HG03108 (cell line): ENCODE data around the gene CELSR1.
"Not testable (repeated sequence)": the region's sequence is repeated elsewhere in the genome, so short reads cannot be mapped to it uniquely, and the experiment has no call there.

ENCODE experiments used
- ATAC-seq: cut with Tn5 transposase; IDR thresholded peaks from one replicate; pipeline ENCODE4 v1.9.1; 2021; ENCODE audit warnings: moderate library complexity; ENCODE audit not compliant: unreplicated experiment

Gene CELSR1

GRCh38 chr22:46424496-46424895, 112.9 kb downstream of the CELSR1 start:
- ATAC-seq: no peak

DNA sequence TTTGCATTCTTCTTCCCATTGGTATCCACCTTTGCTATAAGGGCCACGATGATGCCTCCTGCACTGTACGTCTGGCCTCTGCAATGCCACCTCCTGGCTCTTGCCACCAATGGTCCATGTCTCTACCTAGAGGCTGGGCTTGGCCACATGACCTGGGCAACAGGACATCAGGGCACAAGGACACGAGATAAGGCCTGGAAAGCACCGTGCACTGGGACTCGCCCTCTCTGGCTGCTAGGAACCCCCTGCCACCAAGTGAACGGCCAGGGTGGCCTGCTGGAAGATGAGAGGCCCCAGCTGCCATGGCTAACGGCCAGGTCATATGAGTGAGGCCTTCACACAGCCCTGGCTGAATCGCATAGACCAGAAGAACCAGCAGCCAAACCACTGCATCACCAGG, 114.5 kb downstream of the CELSR1 start:
- ATAC-seq: no peak

DNA sequence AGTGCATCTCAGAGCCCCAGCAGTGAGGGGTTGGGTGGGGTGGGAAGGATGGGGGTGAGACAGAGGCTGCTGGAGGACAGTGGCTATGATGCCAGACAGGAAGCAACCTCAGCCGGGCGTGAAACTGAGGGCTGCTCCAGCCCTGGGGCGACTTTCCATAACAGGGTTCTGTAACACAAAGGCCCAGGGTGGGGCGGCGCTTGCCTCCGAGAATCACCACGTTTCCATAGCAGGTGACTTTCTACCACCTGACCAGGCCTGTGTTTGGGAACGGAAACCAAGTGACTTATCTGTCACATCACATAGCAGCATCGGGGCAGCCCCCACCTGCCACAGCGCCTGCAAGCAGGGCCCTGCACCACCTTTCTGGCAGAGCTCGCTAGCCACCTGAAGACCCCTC, 116.2 kb downstream of the CELSR1 start:
- no peak for ATAC-seq

GRCh38 chr22:46419754-46420571, 117.5 kb downstream of the CELSR1 start:
- ATAC-seq: no peak

- no peak for ATAC-seq
Observed at GRCh38 chr22:46418827-46419226, 118.6 kb downstream of the CELSR1 start.

DNA sequence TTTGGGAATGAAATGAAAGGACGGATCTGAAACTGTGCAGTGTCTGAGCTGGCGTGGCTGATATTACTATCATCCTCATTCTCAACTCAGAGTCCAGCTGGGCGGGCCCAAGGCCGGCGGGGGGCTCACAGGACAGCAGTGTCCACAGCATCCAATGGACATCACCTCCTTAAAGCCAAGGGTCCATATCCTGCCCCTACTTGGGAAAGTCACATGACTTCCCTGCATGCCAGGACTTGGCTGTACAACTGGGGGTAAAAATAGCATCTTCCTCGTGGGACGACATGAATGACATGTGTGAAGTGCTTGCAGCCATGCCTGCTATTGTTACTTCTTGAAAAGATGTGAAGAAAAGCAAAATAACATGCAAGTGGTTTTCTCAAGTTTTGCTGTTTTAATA, 119.7 kb downstream of the CELSR1 start:
- no peak for ATAC-seq

DNA sequence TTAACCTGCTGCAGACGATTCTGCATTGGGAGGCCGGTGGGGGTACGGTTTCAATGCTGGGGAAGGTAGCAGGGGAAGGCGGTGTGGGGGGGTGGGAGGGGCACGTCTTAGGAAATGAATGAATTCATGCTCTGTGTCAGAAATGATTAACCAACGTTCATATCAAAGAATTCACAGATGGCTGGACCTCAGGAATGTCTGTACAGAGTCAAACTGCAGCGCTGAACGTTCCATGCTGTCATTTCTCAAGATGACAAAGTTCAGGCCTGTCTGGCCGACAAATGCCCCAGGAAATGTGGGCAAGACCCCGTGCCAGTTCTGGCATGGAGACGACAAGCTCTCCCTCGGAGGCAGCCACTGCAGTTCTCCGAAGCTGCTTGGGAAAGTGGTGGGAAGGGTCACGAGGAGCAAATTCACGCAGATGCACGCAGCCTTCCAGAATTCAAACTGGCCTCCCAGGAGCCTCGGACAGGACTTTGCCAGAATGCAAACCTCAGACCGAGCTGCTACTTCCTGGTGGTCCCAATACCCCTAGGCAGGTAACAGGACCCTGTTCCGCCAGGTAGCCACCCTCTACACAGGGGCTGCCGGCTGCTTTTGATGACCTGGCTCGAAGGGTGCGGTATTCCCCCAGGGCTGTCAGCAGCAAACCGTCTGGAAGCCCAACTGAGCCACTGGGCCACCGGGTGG, 120.4 kb downstream of the CELSR1 start:
- no peak for ATAC-seq

GRCh38 chr22:46416520-46416871, 120.9 kb downstream of the CELSR1 start:
- ATAC-seq: no peak

DNA sequence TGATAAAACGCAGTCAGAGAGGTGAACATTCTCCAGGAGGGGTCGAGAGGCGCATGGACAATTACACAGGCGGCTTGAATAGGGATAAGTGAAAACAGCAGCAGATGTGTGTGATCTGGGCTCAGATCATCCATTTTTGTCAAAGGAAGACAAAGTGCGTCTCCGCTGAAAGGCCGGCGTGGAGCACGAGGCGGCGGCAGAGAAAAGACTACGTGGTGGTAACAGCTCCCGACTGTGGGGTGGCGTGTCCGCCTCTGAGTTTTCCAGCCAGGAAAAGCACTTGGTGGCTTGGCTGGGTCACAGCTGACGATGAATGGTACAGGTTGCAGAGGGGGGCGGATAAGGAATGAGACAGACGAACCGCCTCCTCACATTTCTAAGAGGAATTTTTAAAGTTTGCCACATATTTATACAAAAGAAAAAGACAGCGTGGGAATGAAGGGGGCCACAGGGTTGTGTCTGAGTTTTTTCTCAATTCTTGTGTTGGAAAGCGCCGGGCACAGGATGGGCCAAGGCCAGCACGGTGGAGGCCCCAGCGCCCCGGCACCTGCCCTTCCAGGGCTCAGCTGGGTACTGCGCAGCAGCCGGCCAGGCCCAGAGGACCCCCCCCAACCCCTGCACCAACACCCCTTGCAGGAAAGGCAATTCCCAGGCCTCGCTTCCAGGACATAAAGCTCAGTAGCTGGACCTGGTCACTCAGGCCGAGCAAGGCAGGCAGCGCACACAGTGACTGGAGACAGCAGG, 121.5 kb downstream of the CELSR1 start:
- ATAC-seq: no peak

- ATAC-seq: no peak
Observed at GRCh38 chr22:46414704-46415103, 122.7 kb downstream of the CELSR1 start.

DNA sequence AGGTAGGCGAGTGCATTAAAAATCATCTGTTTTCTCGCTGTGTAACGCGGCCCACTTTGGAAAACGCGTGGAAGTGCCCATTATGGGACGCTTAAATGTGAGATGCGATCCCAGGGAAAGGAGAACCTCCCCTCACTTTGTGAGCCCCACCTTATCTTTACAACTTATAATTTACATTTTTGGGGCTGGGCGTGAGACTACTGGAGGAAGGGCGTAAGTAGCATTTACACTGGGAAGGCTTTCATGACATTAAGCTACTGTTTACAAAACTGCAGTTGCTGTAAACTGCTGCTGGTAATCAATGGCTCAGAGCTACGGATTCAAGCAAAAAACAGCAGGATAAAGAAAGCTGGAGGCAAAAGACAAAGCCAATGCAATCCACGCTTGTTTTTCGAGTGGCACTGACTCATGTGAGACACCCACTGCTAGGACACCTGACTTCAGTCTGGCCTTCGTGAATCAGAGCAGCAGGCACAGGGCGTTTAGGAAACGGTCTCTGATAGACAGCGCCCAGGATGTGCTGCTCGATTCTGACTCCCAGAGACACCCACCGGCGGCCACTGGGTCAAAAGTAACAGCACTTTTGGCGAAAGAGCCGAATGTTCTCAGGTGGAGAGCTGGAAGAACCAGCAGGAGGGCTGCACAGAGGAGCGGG, 123.6 kb downstream of the CELSR1 start:
- ATAC-seq: no peak

GRCh38 chr22:46411347-46411746, 126.1 kb downstream of the CELSR1 start:
- no peak for ATAC-seq

- no peak for ATAC-seq
Observed at GRCh38 chr22:46410291-46410808, 127.1 kb downstream of the CELSR1 start.

- no peak for ATAC-seq
Observed at GRCh38 chr22:46409631-46410210, 127.7 kb downstream of the CELSR1 start.

- no peak for ATAC-seq
Observed at GRCh38 chr22:46408568-46409506, 128.6 kb downstream of the CELSR1 start.

DNA sequence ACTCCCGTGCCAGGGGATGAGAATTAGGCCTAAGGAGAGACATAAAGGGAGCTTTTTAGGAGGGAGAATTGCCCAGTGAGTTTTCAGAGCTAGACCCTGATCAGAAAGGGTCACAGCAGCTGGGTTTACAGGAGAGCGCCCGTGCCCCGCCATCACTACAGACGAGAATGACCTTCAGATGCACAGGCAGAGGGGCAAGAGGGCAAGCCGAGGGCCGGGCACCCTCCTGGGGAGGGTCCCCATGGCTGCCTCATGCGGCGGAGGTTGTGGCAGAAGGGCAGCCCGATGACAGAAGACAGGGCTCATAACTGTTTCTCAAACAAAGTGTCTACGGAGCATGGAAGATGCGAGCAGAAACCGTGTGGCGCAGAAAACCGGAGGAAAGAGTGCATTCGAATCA, 129.7 kb downstream of the CELSR1 start:
- no peak for ATAC-seq

DNA sequence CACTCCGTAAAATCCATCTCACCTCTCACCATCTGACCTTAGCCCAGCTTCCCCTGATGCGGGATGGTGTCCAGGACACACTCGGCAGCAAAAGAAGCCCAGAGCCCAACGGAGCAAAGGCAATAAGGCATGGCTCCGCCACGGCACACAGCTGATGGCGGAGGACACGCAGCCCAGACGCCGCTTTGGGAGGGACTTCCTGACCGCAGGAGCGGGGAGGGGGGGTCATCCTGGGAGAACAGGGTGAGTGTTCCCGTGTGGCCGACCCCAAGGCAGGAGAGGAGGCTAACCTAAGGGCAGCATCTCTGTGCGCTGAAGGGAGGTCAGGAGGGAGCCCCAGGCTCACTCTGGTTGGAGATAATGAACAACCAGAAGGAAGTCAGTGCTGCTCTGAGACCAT, 130.6 kb downstream of the CELSR1 start:
- no peak for ATAC-seq

DNA sequence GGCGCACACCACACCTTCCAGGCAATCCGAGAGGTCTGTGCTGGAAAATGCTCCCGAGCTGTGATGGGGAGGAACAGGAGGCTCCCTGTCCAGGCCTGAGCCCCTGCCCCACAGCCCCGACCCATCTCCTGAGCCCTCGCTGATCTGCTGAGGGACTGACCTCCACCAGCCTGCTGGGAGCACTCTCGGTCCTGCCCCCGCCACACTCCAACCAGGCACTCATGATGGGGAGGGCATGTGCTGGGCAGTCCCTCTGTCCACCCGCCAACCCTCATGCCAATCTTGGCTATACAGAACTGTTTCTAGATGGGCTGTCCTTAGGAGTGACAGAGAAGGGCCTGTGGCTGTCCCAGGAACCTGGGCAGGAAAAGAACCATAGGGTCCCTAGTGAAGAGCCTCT, 131.1 kb downstream of the CELSR1 start:
- no peak for ATAC-seq

DNA sequence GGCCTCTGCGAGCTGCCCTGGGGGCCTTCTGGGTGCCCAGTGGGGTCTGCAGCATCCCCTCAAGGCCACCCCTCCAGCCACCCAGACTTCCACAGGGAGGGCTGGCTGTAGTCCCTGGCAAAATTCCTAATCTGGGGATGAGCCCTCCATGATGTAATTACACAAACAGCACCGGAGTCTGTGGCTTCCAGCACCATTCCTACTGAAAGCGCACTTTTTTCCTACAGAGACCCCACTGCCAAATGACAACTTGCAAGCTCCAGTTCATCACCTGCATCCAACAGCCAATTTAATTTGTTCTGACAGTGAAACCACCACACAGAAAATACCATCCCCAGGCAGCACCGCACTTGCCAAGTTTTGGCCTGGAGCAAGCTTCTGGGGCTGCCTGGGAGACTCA, 131.5 kb downstream of the CELSR1 start:
- ATAC-seq: no peak

- not testable (repeated sequence) for ATAC-seq
Observed at GRCh38 chr22:46403880-46404279, 133.5 kb downstream of the CELSR1 start.
